A673 (cell line): ENCODE measurements around the gene KRT72. TPM values are rescaled to one million over a fixed set of nuclear protein-coding genes. Genes with fewer than 3 reads are reported as not detected.

Source experiments
- BruUV-seq: library from RNA; stranded (reverse); fragments of 400-500 nt; replicated peaks from 2 replicates; lab custom pipeline; 2021; lab: Mats Ljungman, UMichigan
- CTCF ChIA-PET: fragments of 300-600 bp; sonication (Branson Sonifier 250); formaldehyde crosslinking; loops from one replicate; lab custom pipeline; 2022; ENCODE audit warnings: antibody characterized with exemption; lab: Charles Lee
- POLR2A ChIA-PET: fragments of 300-600 bp; sonication (Branson Sonifier 250); formaldehyde crosslinking; loops from one replicate; lab custom pipeline; 2022; ENCODE audit warnings: antibody characterized with exemption; ENCODE audit not compliant: low non-redundant PET; lab: Charles Lee
- DNase-seq: peaks from one replicate; pipeline ENCODE4 v3.0.0-alpha.2; 2015; ENCODE audit warnings: low spot score
- H3K27ac ChIP-seq: fragments of 200-600 bp; sonication (generic); 2 replicates; pipeline ENCODE4 v1.5.1; 2016; ENCODE audit warnings: mixed run types, low read depth, mild to moderate bottlenecking, mixed read lengths, antibody characterized with exemption, low read length; ENCODE audit not compliant: poor library complexity, severe bottlenecking
- H3K27me3 ChIP-seq: fragments of 200-600 bp; sonication (generic); replicated peaks from 2 replicates; pipeline ENCODE4 v1.6.1; 2017; ENCODE audit warnings: mixed run types, low read depth, mild to moderate bottlenecking, mixed read lengths, antibody characterized with exemption, low read length; ENCODE audit not compliant: insufficient read depth, poor library complexity
- H3K36me3 ChIP-seq: fragments of 200-600 bp; sonication (generic); 2 replicates; pipeline ENCODE4 v1.6.1; 2016; ENCODE audit warnings: mixed run types, mild to moderate bottlenecking, mixed read lengths, antibody characterized with exemption, low read length; ENCODE audit not compliant: insufficient read depth, poor library complexity, severe bottlenecking
- H3K4me1 ChIP-seq: fragments of 200-600 bp; sonication (generic); 2 replicates; pipeline ENCODE4 v1.6.1; 2017; ENCODE audit warnings: mixed run types, mild to moderate bottlenecking, mixed read lengths, antibody characterized with exemption, low read length; ENCODE audit not compliant: insufficient read depth, poor library complexity, severe bottlenecking
- H3K4me3 ChIP-seq: fragments of 200-600 bp; sonication (generic); 2 replicates; pipeline ENCODE4 v1.5.1; 2016; ENCODE audit warnings: low read depth, mixed run types, mild to moderate bottlenecking, mixed read lengths, low read length; ENCODE audit not compliant: poor library complexity, severe bottlenecking
- H3K9me3 ChIP-seq: fragments of 200-600 bp; sonication (generic); 2 replicates; pipeline ENCODE4 v1.6.1; 2016; ENCODE audit warnings: mixed run types, low read depth, mild to moderate bottlenecking, mixed read lengths, antibody characterized with exemption, low read length; ENCODE audit not compliant: poor library complexity, severe bottlenecking
- EZH2 ChIP-seq: fragments of 200-600 bp; sonication (generic); IDR thresholded peaks from 2 replicates; pipeline ENCODE4 v1.6.1; 2017; ENCODE audit warnings: borderline replicate concordance, low read depth, mild to moderate bottlenecking, mixed read lengths, antibody characterized with exemption, low read length; ENCODE audit not compliant: poor library complexity, severe bottlenecking
- intact Hi-C: fragments of 100-400 bp; cut with micrococcal nuclease; formaldehyde crosslinking; loops from one replicate; pipeline ENCODE4 v1.10.0; 2022; ENCODE audit not compliant: unreplicated experiment
- total RNA-seq: library from RNA; stranded (reverse); gene quantifications from 2 replicates; pipeline ENCODE4 v1.2.3, GENCODE V29; 2021
- TF ChIP-seq, protein P1 (sequence below): fragments of 300-800, 200-600 bp; sonication (generic); conservative IDR thresholded peaks from 2 replicates; pipeline ENCODE4 v1.5.1; 2017; ENCODE audit warnings: low read depth, mild to moderate bottlenecking, antibody characterized with exemption, low read length, moderate library complexity, mixed read lengths

Gene KRT72
- total RNA-seq, 1 experiment from 2014 or later: not detected

DNA sequence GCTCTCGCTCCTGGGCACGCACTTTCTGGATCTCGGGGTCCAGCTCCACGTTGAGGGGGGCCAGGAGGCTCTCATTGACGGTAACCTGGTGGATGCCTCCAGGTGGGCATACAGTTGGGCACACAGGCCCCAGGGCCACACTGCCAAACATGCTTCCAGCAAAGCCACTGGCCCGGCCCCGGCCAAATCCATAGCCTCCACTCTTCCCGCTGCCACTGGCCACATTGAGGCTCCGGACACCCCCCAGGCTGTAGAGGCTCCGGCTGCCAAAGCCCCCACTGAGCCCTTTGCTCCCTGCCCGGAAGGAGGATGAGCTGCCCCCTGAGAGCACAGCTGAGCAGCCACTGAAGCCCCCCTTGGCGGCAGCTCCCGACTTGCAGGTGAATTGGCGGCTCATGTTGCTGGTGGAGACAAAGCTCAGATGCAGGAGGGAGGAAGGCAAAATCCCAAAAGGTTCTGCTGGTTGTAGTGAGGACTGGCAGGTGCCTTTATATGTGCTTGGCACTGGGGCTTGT, 48.5 kb downstream of the KRT72 start, which contains the start of gene KRT71:
KRT71 (minus strand) TSS at position 465 of the 515 bp plus-strand sequence; CDS start at position 397, 68 bp downstream.
- POLR2A ChIA-PET: no interaction called here
- H3K9me3 ChIP-seq: no peaks in the 10 kb centered on the region
- H3K36me3 ChIP-seq: no peaks in the 10 kb centered on the region
- no peak for DNase-seq
- intact Hi-C loops: no loop called here
- H3K4me3 ChIP-seq: no peak within 1 kb of the TSS
- no peak for TF ChIP-seq EZH2
- TF ChIP-seq, protein P1, sequence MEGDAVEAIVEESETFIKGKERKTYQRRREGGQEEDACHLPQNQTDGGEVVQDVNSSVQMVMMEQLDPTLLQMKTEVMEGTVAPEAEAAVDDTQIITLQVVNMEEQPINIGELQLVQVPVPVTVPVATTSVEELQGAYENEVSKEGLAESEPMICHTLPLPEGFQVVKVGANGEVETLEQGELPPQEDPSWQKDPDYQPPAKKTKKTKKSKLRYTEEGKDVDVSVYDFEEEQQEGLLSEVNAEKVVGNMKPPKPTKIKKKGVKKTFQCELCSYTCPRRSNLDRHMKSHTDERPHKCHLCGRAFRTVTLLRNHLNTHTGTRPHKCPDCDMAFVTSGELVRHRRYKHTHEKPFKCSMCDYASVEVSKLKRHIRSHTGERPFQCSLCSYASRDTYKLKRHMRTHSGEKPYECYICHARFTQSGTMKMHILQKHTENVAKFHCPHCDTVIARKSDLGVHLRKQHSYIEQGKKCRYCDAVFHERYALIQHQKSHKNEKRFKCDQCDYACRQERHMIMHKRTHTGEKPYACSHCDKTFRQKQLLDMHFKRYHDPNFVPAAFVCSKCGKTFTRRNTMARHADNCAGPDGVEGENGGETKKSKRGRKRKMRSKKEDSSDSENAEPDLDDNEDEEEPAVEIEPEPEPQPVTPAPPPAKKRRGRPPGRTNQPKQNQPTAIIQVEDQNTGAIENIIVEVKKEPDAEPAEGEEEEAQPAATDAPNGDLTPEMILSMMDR: no peak
- BruUV-seq: no TSS peak
- CTCF ChIA-PET: no interaction called here
- H3K27me3 ChIP-seq: peaks cover 13% of the 10 kb centered on the region
- no peaks in the 10 kb centered on the region for H3K4me1 ChIP-seq
- H3K27ac ChIP-seq: no peak within 1 kb of the TSS

DNA sequence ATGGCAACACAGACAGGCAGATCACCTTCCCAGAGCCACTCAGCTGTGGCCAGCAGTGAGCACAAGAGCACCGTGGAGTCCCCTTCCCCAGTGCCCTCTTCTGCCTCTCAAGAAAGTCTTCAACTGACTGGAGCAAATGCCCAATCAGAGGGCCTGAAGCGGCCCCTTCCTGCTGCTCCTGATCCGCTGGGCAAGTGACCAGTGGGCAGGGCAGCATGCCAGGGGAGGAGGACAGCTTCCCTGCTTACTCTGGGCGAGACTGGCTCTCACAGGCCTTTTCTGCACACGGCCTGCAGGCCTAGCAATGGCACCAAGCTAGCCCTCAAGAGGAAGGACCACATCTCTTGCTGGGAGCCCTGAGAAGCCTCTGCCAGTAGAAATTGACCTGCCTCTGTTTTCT, 49.2 kb downstream of the KRT72 start:
- no peak for TF ChIP-seq EZH2
- TF ChIP-seq, protein P1: no peak
- intact Hi-C loops: no loop called here
- POLR2A ChIA-PET: no interaction called here
- Histone ChIP-seq H3K4me1 (no peaks in the 10 kb centered on the region), H3K27me3 (peaks cover 13% of the 10 kb centered on the region), H3K4me3 (no peak overlapping the region), H3K27ac (no peak overlapping the region), H3K36me3 (no peaks in the 10 kb centered on the region), H3K9me3 (no peaks in the 10 kb centered on the region)
- no TSS peak for BruUV-seq
- no peak for DNase-seq
- CTCF ChIA-PET: no interaction called here

DNA sequence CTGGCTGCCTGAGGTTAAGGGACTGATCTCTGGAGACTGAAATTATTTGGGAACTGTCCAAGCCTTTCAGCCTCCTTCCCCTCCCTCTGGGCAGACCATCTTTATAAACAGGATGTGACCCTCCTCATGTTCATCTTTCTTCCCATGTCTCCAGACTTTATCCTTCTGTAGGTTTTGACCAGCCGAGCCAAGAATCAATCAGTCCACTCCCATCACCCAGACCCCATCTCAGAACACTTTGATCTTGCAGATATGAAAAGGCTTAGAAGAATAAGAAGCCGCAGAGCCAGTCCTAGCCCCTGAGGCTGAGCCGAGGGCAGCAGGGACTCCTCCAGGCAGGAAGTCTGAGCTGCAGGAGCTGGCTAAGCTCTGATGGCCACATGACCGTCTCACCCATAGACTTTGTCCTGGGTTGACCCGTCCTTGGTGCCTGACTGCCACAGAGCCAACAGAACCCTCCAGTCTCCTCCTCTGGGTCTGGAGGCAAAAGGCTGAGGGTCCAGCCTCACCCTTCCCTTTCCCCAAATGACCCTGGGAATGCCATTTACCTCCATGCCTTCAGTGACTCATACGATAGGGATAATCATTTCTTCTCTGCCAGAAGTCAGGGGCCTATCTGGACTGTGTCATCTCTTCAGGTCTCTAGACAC, 49.9 kb downstream of the KRT72 start:
- H3K27ac ChIP-seq: no peak overlapping the region
- no peak for DNase-seq
- BruUV-seq: no TSS peak
- peaks cover 13% of the 10 kb centered on the region for H3K27me3 ChIP-seq
- TF ChIP-seq, protein P1: no peak
- no peak for TF ChIP-seq EZH2
- CTCF ChIA-PET: no interaction called here
- intact Hi-C loops: no loop called here
- no peak overlapping the region for H3K4me3 ChIP-seq
- no peaks in the 10 kb centered on the region for H3K36me3 ChIP-seq
- H3K4me1 ChIP-seq: no peaks in the 10 kb centered on the region
- H3K9me3 ChIP-seq: no peaks in the 10 kb centered on the region
- POLR2A ChIA-PET: no interaction called here
